Activated T-helper 9 cell treated with anti-CD3 and anti-CD28 coated beads, Interleukin-2, amount 50 U/mL, for 16 hours (primary cell): ENCODE results near the gene PAK5.

Experiments used
- DNase-seq: peaks from one replicate; pipeline ENCODE4 v3.0.0-alpha.2; 2020; ENCODE audit warnings: low read depth

Gene PAK5

GRCh38 chr20:9574776-9575175, 264.1 kb downstream of the PAK5 start:
- no peak for DNase-seq

GRCh38 chr20:9574181-9574580, 264.7 kb downstream of the PAK5 start:
- no peak for DNase-seq

- no peak for DNase-seq
Observed at GRCh38 chr20:9573335-9574151, 265.3 kb downstream of the PAK5 start.

- no peak for DNase-seq
Observed at GRCh38 chr20:9572670-9573069, 266.2 kb downstream of the PAK5 start.

- no peak for DNase-seq
Observed at GRCh38 chr20:9571783-9572182, 267.1 kb downstream of the PAK5 start.

GRCh38 chr20:9570612-9571011, 268.3 kb downstream of the PAK5 start:
- DNase-seq = no peak

GRCh38 chr20:9566977-9567376, 271.9 kb downstream of the PAK5 start:
- no peak for DNase-seq

GRCh38 chr20:9565910-9566550, 272.8 kb downstream of the PAK5 start:
- DNase-seq = no peak

GRCh38 chr20:9557411-9557810, 281.5 kb downstream of the PAK5 start:
- no peak for DNase-seq

GRCh38 chr20:9555781-9556180, 283.1 kb downstream of the PAK5 start:
- DNase-seq = no peak

- no peak for DNase-seq
Observed at GRCh38 chr20:9551808-9552550, 286.9 kb downstream of the PAK5 start.

GRCh38 chr20:9550871-9551270, 288.0 kb downstream of the PAK5 start:
- no peak for DNase-seq

GRCh38 chr20:9550283-9550682, 288.6 kb downstream of the PAK5 start:
- no peak for DNase-seq

GRCh38 chr20:9543214-9543613, 295.7 kb downstream of the PAK5 start:
- no peak for DNase-seq

GRCh38 chr20:9535449-9535848, 303.4 kb downstream of the PAK5 start:
- DNase-seq = no peak

GRCh38 chr20:9534025-9534424, 304.9 kb downstream of the PAK5 start:
- DNase-seq = no peak

- DNase-seq = no peak
Observed at GRCh38 chr20:9532069-9532838, 306.6 kb downstream of the PAK5 start.

GRCh38 chr20:9531581-9531980, 307.3 kb downstream of the PAK5 start:
- DNase-seq = no peak

GRCh38 chr20:9523636-9524035, 315.2 kb downstream of the PAK5 start:
- no peak for DNase-seq

GRCh38 chr20:9520086-9520485, 318.8 kb downstream of the PAK5 start:
- no peak for DNase-seq

GRCh38 chr20:9518576-9519175, 320.2 kb downstream of the PAK5 start:
- no peak for DNase-seq
